Measurements from ENCODE around the gene HOXA4. TPM values are rescaled to one million over a fixed set of nuclear protein-coding genes. Genes with fewer than 3 reads are reported as not detected.

The HOXA4 gene
- total and polyA plus RNA-seq, 7 donors, result 1.8 to 4.8 (median 2.9) TPM; not detected in 1

DNA sequence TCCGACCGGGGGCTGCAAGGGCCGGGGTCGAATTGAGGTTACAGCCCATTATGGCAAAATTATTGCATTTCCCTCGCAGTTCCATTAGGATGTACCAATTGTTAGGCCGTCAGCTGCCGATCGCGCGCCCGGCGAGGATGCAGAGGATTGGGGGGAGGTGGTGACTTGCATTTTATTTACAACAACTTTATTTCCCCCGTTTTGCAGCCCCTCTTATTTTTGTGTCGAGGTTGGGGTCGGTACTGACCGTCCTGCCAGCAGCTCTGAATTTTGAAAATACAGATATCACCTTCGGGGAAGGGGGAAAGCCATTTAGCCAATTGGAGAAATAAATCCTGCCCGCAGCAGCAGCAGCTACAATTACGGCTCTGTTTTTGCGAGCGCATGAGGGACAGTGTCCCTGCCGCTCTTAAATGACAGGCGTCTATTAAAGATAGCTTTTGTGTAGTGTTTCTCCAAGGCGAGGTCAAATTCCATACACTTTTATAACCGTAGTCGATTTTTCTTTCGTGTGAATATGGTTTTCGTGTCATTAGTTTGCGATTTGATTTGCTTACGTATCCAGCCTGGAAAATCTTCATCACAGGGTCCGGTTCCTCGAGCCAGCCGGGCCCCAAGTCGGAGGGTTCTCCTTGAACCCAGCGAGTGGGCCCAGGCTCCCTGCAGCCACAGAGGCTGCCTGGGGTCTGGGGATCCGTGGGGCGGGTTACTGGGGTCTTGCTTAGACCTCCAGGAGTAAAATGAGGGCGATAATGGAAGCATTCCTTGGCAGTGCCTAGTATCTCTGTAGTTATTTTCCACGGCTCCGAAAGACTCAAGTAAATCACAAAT, 13.6 kb upstream of the HOXA4 start:
- DNase-seq, result peak; percentile 64
- intact Hi-C loops (cut with DNase I), result loop anchor here (2.0 kb wide), 1 partner anchor 289 kb away; no protein-coding TSS in a partner anchor
- TF ChIP-seq POLR2A (IDR thresholded peaks at IDR 0.05) (no peak), POLR2AphosphoS5 (IDR thresholded peaks at IDR 0.05) (no peak), EP300 (IDR thresholded peaks at IDR 0.05) (no peak)
- TF ChIP-seq, protein P1, sequence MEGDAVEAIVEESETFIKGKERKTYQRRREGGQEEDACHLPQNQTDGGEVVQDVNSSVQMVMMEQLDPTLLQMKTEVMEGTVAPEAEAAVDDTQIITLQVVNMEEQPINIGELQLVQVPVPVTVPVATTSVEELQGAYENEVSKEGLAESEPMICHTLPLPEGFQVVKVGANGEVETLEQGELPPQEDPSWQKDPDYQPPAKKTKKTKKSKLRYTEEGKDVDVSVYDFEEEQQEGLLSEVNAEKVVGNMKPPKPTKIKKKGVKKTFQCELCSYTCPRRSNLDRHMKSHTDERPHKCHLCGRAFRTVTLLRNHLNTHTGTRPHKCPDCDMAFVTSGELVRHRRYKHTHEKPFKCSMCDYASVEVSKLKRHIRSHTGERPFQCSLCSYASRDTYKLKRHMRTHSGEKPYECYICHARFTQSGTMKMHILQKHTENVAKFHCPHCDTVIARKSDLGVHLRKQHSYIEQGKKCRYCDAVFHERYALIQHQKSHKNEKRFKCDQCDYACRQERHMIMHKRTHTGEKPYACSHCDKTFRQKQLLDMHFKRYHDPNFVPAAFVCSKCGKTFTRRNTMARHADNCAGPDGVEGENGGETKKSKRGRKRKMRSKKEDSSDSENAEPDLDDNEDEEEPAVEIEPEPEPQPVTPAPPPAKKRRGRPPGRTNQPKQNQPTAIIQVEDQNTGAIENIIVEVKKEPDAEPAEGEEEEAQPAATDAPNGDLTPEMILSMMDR (IDR thresholded peaks at IDR 0.05), result no peak
- Histone ChIP-seq H3K9me3 (no peaks in the 10 kb centered on the region), H3K4me3 (peak overlapping the region in 3 of 4 donors; percentile 52 to 60 (median 58)), H3K4me1 (peaks cover 0 to 48% (median 34%) of the 10 kb centered on the region in 4 donors), H3K27ac (peak overlapping the region; percentile 52 to 99 (median 92)), H3K36me3 (peaks cover 15 to 42% (median 17%) of the 10 kb centered on the region in 4 donors), H3K27me3 (no peaks in the 10 kb centered on the region)
- 12 to 59% methylated on average over 40 of the region's 40 CpGs for WGBS, 2 donors

DNA sequence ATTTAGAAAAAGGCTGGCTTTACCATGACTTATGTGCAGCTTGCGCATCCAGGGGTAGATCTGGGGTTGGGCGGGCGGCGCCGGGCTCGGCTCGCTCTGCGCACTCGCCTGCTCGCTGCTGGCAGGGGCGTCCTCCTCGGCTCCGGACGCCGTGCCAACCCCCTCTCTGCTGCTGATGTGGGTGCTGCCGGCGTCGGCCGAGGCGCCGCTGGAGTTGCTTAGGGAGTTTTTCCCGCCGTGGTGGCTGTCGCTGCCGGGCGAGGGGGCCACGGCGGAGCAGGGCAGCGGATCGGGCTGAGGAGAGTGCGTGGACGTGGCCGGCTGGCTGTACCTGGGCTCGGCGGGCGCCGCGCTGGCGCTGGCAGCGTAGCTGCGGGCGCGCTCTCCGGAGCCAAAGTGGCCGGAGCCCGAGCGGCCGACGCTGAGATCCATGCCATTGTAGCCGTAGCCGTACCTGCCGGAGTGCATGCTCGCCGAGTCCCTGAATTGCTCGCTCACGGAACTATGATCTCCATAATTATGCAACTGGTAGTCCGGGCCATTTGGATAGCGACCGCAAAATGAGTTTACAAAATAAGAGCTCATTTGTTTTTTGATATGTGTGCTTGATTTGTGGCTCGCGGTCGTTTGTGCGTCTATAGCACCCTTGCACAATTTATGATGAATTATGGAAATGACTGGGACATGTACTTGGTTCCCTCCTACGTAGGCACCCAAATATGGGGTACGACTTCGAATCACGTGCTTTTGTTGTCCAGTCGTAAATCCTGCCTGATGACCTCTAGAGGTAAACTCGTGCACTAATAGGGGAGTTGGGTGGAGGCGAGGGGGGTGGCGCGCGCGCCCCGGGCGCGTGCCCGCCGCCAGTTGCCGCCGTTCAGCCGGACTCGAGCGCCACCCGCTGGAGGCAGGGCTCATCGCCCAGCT, 12.7 kb upstream of the HOXA4 start, which contains the start of gene HOXA5:
Gene HOXA5 (minus strand): TSS at position 659 of the 927 bp plus-strand sequence. CDS start 74 bp downstream, at position 585.
- no peaks in the 10 kb centered on the region for H3K27me3 ChIP-seq

DNA sequence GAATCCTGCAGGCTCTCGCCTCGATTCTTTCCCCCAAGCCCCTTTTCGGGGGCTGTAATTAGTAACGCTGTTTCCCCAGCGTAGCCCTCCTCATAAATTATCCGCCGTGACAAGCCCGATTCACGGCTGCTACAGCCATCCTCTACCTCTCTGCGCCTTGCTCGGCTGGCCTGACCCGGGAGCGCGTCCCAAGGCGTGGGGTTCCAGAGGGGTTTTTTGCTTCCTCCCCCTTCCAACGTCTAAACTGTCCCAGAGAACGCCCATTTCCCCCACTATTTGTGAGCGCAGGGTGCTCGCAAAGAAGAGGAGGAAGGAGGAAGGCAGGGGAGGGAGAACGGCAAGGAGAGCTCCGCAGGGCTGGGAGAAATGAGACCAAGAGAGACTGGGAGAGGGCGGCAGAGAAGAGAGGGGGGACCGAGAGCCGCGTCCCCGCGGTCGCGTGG, 12.0 kb upstream of the HOXA4 start:
- TF ChIP-seq POLR2A (IDR thresholded peaks at IDR 0.05) (no peak), EP300 (IDR thresholded peaks at IDR 0.05) (no peak), POLR2AphosphoS5 (IDR thresholded peaks at IDR 0.05) (no peak)
- TF ChIP-seq, protein P1 (IDR thresholded peaks at IDR 0.05), result no peak
- H3K36me3 ChIP-seq, result peaks cover 15 to 43% (median 17%) of the 10 kb centered on the region in 4 donors
- no peaks in the 10 kb centered on the region for H3K9me3 ChIP-seq
- peak overlapping the region; percentile 82 to 99 (median 92) for H3K27ac ChIP-seq
- peak overlapping the region; percentile 30 to 60 (median 55) for H3K4me3 ChIP-seq
- no peaks in the 10 kb centered on the region for H3K27me3 ChIP-seq
- WGBS, 2 donors, result 8 to 50% methylated on average over 29 of the region's 29 CpGs
- no peak for DNase-seq
- intact Hi-C loops (cut with DNase I), result loop anchor here (2.0 kb wide), 1 partner anchor 288 kb away; no protein-coding TSS in a partner anchor
- peaks cover 0 to 42% (median 25%) of the 10 kb centered on the region in 4 donors for H3K4me1 ChIP-seq

More for the DNA sequence above, 12.7 kb upstream of the HOXA4 start, which contains the start of gene HOXA5:
- Histone ChIP-seq H3K9me3 (no peaks in the 10 kb centered on the region), H3K4me3 (peak within 1 kb of the TSS; percentile 30 to 60 (median 55)), H3K36me3 (peaks cover 15 to 43% (median 17%) of the 10 kb centered on the region in 4 donors), H3K4me1 (peaks cover 0 to 43% (median 27%) of the 10 kb centered on the region in 4 donors), H3K27ac (peak within 1 kb of the TSS; percentile 82 to 99 (median 92))
- peak; percentile 90 for DNase-seq
- TF ChIP-seq POLR2A (IDR thresholded peaks at IDR 0.05) (peak; percentile 28 to 60), EP300 (IDR thresholded peaks at IDR 0.05) (peak in 2 of 4 donors; percentile 67 to 86), POLR2AphosphoS5 (IDR thresholded peaks at IDR 0.05) (peak; percentile 86 to 96 (median 90))
- TF ChIP-seq, protein P1 (IDR thresholded peaks at IDR 0.05), result peak; percentile 62 to 75 (median 68)
- intact Hi-C loops (cut with DNase I), result loop anchor here (2.0 kb wide), 1 partner anchor 288 kb away; no protein-coding TSS in a partner anchor
- WGBS, 2 donors, result 11 to 44% methylated on average over 86 of the region's 86 CpGs

DNA sequence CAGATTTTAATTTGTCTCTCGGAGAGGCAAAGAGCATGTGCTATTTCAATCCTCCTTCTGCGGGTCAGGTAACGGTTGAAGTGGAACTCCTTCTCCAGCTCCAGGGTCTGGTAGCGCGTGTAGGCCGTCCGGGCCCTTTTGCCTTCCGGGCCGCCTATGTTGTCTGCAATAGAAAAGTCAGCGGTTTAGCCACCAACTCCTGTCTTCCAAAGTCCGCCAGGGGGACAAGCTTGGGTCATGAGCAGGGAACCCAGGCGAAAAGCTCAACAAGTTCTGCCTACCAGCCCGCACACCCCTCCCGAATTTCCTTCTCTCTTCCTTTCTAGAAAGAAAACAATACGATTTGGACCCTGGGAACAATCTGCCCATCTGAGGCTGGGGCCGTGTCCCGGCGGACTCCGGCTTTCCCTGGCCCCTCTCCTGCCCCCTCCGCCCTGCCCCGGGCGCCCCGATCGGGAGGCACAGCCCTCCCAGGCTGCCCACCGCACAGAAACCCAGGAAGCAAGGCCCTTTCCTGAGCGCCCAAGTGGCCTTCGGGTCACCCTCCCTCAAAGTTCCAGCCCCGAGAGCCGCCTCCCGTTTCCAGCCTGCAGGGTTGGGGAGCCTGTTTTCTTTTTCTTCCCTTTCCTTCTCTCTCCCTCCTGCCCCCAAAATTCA, 11.5 kb upstream of the HOXA4 start:
- TF ChIP-seq, protein P1 (IDR thresholded peaks at IDR 0.05), result peak in 1 of 4 experiments; percentile 7
- TF ChIP-seq POLR2A (IDR thresholded peaks at IDR 0.05) (no peak), EP300 (IDR thresholded peaks at IDR 0.05) (no peak), POLR2AphosphoS5 (IDR thresholded peaks at IDR 0.05) (peak in 1 of 4 donors; percentile 9)
- Histone ChIP-seq H3K27me3 (no peaks in the 10 kb centered on the region), H3K36me3 (peaks cover 15 to 43% (median 17%) of the 10 kb centered on the region in 4 donors), H3K4me3 (peak overlapping the region; percentile 30 to 60 (median 55)), H3K27ac (peak overlapping the region; percentile 82 to 99 (median 92)), H3K9me3 (no peaks in the 10 kb centered on the region), H3K4me1 (peaks cover 0 to 42% (median 23%) of the 10 kb centered on the region in 4 donors)
- DNase-seq, result no peak
- 11 to 54% methylated on average over 30 of the region's 30 CpGs for WGBS, 2 donors
- intact Hi-C loops (cut with DNase I), result loop anchor here (2.0 kb wide), 1 partner anchor 287 kb away; no protein-coding TSS in a partner anchor
